ENCODE results near the gene PRSS27.
A peak's percentile ranks its signal among the peaks of the same experiment; 100 is the strongest.
"Not testable (repeated sequence)": the region's sequence is repeated elsewhere in the genome, so short reads cannot be mapped to it uniquely, and the experiment has no call there.

The PRSS27 gene

DNA sequence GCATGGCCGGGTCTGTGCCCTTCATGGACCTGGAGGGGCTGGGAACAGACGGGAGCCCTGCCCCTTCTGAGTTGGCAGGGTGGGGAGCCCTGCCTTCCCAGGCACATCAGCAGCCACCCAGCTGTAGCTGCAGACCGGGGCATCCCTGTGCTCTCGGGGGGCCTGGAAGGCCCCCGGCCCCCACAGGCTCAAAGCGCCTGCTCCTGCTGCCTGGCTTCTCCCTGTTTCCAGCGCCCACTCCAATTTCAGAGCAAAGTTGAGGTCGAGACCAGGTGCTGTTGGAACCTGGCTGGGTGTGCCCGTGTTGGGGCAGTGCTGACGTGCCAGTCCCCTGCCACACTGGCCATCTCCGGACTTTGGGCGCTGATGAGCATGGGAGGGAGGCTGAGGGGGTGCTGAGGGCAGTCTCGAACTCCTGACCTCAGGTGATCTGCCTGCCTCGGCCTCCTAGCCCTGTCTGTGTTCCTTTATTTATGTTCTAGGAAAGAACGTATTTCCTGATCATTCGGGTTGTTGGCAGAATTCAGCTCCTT is 4.9 kb upstream of the PRSS27 start:
- no peak for DNase-seq (ENCODE audit: low spot score)

DNA sequence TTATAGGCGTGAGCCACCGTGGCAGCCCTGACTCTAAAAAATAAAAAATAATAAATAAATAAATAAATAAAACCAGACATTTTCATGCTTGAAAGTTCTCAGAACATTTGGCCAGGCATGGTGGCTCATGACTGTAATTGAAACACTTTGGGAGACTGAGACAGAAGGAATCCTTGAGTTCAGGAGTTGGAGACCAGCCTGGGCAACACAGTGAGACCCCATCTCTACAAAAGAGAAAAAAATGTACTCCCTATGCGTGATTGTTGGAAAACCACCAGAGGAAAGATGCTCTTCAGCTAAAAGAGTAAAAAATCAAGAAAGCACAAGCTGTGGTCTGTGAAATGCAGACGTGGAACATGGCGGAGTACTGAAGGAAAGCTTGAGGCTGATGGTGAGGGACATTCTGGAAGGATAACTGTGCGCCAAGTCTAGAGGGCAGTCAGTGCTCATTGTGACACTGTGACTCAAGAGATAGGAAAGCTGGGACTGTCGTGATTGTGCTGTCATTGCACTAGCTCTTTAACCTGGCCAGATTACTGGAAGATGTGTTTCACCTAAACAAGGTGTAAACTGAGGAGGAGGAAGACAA is 4.2 kb upstream of the PRSS27 start:
- DNase-seq (ENCODE audit: low spot score): no peak

DNA sequence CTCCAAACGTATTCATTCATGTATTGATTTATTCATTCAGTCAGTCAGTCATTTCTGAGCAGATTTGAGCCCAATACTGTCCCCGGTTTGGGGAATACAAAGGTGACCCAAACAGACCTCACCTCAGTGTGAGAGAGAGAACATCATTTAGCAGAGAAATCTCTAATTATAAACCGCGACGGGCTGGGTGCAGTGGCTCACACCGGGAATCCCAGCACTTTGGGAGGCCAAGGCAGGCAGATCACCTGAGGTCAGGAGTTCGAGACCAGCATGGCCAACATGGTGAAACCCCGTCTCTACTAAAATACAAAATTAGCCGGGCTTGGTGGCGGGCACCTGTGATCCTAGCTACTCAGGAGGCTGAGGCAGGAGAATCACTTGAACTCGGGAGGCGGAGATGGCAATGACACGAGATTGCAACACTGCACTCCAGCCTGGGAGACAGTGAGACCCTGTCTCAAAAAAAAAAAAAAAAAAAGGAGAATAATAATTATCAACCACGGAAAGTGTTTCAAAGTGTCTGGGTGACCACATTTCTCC is 1.7 kb upstream of the PRSS27 start:
- not testable (repeated sequence) for DNase-seq (ENCODE audit: low spot score)

DNA sequence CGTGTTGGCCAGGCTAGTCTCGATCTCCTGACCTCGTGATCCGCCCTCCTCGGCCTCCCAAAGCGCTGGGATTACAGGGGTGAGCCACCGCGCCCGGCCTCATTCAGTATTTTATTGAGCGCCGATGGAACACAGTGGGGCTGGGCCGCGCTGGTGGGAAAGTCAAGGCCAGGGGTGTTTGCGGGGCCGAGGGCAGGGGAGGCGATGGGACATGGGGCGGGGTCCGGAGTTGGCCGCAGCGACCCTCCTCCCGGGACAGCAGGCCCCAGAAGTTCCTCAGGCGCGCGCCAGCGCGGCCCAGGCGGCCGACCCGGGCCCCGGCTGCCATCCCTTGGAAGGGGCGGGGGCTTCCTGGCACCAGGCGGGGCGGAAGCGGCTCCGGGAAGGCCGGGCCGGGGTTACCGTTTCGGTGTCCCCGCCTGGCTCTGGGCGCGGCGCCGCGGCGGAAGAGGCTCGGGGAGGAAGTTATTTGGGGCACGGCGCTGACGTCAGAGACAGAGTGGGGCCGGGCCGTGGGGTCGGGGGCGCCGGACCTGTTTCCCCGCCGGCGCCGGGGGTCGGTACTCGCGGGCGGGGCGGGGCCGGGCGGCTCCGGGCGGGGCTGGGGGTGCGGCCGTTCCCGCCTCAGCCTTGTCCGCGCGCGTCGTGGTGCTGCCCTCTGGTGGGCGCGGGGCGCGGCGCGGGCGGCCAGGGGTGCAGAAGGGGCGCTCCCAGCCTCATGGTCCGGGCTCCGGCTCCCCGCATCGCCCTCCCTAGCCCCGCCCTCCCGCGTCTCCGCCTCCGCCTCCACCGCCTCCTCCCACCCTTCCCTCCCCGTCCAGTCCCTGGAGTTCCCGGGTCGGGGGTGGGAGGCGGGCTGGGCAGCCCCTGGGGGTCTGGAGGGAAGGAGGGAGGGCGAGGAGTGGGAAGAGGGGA is 952 bp upstream of the PRSS27 start:
- DNase-seq (ENCODE audit: low spot score): peak; percentile 65

DNA sequence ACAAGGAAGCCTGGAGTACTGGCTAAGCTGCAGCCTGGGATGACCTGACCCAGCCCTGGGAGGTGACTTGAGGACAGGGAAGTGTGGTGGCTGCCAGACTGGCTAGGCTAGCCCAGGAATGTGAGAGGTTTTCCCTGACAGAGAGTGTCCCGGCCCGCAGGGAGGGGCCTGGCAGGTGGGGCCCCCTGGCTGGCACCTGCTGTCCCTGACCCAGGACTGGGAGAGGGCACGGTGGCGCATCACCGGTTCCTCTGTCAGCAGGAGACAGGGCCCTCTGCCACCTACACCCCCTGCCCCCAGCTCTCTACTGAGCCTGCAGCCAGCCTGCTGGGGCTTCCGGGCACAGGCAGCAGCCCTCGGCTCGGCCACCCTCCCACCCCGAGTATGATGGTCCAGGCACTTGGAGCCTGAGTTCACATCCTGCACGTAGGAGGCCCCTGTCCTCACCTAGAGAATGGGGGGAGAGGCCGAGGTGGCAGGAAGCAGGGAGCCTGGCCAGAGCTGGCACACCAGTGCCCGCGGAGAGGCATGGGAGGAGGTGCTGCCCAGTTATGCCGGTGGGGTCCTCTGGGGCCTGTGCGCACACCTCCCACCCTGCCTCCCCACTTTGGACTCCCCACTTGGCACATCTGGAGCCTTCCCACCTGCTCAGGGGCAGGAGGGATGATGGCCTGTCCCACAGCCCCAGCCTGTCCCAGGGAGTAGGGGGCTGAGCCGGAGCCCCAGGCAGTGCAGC is 528 bp downstream of the PRSS27 start:
- DNase-seq (ENCODE audit: low spot score): no peak

DNA sequence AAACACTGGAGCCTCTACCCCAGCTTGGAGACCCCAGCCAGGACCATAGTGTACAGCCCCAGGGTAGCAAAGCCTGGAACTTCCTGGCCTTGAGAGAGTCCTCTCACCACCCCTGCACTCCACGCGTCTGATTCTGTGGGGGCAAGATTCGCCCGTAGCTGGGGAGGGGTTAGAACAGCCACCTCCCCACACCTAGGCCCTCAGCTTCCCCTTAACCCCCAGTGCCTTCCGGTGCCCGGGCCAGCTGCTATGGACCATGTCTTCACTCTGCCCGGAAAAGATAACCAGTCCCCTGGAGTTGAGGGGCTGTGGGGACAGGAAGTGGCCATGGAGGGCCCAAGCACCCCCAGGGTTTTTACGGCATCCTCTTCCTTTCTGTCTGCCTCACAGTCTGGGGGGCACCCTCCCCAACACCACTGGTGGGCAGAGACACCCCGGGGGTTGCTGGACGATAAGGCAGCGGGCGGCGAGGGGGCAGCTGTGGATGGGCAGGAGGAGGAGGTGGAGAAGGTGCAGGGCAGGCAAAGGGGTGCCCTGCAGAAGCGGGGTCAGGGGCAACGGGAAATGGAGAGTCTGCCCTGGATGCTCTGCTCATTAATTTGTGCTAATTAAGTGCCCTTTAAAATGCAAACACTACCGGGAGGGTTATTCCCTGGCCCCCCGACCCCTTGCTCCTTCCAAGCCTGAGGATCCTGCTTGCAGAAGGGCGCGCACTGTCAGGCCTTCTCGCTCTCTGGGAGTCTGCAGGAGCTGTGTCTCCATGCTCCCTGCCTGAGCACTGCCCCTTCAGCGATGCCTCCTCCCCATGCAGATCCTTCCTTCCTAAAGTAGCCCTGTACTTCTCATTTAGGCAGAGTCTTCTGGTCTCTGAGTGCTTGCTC is 2.4 kb downstream of the PRSS27 start:
- no peak for DNase-seq (ENCODE audit: low spot score)

DNA sequence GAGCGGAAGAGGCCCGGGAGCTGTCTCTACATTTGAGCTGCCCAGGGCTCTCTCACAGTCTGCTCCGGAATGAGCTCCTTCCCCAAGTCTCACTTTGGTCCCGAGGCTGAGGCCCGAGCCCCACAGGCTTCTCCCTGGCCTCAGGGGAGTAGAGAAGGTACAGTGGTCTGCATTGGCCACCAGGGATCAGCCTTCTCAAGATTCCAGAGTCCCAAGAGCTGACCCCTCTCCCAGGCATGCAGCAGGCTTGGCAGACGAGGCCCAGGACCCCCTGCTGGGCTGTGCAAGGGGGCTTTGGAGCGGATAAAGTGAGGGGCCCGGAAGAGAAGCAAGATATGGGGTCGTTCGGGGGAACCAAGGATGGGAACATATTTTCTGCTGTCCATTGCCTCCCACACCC is 3.1 kb downstream of the PRSS27 start:
- DNase-seq (ENCODE audit: low spot score): no peak

DNA sequence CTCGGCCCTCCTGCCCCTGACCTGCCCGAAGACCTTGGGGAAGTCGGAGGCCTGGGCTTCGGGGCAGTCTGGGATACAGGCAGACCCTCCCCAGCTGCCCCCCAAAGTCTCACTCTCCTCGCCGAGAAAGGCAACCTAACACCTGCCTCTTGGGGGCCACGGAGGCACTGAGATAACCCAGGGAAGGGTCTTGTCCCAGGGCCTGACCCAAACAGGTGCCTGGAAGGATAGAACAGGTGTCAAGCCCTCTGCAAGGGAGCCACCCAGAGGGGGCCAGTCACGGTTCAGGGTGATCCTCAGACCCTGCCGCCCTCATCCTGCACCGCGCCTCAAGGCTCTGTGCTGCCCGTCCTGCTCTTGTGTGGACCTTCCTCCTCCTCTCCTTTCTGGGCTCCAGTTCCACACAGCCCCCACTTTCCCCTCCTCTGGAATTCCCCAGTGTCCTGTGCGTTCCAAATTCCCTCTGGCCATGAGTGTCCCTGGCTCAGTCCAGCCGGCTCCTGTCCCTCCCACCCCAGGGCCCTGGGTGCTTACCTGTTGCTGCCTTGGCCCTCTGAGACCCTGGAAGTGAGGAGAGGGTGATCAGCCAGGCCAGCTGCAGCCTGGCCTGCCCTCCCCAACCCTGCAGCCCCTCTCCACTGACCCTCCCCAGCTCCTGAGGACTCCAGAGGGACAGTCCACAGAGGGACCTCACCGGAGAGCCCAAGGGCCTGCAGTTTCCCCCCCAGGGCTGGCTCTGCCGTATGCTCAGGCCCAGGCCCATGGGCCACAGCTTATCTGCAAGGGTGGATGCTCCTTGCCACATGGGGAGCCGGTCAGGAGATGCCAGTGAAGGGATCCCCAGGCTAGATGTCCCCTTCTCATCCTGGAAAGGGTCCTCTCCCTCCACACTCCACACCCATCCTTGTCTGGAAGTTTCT is 3.8 kb downstream of the PRSS27 start:
- no peak for DNase-seq (ENCODE audit: low spot score)

DNA sequence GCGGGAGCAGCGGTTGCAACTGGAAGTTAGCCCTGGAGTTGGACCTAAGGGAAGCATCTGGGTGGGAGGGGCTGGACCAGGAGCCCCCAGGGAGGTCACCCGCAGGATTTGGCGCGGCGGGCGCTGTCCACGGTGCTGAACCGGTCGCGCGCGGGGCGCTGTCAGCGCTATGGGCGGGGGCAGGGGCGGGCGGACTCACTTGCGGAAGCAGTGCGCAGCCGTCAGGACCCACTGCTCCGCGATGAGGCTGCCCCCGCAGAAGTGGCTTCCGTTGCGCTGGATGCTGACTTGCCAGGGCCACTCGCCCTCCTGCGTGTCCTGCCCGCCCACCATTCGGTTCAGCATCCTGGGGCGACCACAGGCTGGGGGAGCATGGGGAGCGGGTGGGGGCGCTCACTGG is 4.5 kb downstream of the PRSS27 start:
- peak; percentile 59 for DNase-seq (ENCODE audit: low spot score)

DNA sequence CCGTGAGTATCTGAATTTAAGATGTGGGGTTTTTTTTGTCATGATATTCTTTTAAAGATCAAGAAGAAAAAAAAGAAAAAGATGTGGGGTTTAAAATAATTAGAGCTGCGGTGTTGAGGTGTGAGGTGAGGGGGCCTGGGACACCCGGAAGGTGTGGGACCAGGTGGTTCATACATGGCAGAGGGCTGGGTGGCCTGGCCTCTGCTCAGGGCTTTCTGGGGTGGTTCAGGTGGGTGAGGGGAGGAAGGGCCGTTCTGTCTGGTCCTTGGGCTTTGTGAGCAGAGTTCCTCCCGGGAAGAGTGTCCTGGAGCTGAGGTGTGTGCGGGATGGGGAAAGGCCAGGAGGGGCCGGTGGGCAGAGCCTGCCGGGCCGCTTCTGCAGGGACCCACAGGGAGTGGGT is 5.0 kb downstream of the PRSS27 start:
- no peak for DNase-seq (ENCODE audit: low spot score)

DNA sequence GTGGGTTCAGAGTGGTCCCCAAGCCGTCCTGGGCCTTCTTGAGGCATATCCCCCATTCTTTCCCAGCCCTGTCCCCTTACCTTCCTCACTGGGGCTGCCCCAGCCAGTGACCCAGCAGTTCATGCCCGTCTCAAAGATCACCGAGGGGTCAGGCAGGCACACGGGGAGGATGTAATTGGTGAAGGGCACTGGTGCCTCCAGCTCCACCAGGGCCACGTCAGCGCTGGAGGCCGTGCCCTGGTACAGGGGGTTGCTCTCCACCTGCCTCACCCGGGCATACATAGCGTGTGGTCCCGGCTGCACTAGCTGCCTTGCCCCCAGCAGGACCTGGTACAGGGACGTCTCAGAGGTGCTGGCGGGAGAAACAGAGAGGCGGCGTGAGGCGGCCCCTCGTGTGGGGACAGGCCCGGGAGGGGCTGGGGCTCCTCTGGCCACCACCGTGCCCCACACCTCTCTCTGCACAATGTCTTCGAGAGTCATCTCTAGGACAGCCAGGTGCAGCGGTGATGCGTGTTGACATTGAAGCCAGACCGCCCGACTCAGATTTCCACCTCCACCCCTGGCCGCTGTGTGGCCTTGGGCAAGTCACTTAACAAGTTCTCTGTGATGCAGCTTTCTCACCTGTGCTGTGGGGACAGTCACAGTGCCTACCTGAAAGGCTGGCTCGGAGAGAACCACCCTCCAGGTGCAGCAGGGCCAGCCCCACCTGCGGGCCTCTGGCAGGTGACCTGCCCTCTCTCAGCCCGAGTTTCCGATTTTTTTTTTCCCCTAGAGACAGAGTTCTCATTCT is 5.8 kb downstream of the PRSS27 start:
- no peak for DNase-seq (ENCODE audit: low spot score)

DNA sequence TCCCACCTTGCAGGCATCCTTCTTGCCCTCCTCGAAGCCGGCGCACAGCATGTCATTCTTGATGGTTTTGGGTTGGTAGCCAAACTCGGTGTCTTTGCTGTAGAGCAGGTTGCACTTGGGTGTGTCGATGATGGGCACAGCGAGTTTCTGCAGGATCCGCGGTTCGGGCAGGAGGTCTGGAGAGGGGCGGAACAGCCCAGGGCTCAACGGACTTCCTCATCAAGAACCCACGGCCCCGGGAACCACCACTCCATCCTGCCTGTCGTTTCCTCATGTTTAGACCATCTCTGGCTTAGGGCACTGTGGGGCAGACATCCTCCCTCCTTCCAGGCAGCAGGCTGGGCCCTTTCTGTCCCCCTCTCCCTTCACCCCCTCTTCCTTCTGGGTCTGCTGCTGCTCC is 6.5 kb downstream of the PRSS27 start:
- DNase-seq (ENCODE audit: low spot score): no peak

DNA sequence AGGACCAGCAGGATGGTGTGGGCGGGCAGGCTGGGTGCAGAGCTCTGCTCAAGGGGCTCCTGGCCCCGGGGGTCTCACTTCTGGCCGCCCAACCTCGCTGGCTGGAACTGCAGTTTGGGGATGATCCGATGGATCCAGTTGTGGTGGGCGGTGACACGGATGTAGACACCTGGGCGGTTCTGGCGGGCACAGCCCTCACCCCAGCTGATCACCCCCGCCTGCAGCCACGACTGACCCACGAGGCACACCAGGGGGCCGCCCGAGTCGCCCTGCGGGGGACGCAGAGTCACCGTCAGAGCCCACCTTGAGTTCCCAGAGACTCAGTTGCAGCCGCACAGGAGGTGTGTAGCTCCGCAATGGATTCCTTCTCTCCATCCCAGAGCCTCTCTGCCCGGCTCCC is 7.5 kb downstream of the PRSS27 start:
- DNase-seq (ENCODE audit: low spot score): no peak

DNA sequence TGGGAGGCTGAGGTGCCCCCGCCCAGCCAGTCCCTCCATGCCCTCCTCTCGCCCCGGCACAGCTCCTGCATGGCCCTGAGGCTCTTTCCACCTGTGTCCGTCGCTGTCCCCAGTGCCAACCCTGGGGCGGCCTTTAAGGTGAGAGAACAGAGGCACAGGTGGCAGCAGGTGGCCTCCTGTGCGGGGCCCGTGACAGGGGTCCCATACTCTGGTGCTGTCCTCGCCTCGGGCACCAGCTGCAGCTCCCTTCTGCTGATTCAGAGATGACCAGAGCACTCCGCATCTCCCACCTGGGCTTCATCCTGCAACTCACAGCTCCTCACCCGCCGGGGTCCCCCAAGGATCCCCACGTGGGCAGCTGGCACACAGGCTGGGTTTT is 8.0 kb downstream of the PRSS27 start:
- DNase-seq (ENCODE audit: low spot score): no peak

DNA sequence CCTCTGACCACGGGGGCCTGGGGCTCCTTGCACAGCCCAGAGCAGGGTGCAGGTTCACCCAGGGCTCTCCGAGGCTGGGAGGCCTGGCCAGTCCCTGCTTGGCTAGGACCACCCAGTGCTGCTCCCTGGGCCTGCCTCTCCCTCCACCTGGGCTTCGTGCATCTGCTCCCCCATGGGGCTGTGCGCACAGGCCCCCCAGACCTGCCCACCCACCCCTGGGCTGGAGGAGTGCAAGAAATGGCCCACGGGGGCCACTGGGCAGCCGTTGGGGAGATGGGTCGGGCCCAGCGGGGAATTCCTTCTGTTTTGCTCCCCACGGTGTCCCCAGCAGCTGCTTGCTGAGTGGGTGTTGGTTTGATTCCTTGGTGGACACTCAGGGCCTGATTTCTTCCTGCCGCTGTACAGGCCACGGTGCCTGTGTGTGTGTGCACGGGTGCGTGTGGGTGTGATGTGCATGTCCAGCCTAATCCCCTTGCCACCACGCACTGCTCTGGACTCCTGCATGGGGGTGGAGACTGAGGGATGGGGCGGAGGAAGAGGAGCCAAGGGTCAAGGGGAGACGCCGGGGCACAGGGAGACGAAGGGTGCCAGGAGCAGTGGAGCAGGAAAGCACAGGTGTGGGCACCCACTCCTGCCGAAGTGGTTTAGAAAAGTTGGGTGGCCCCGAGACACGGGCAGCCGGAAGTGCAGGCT is 8.5 kb downstream of the PRSS27 start:
- DNase-seq (ENCODE audit: low spot score): no peak

DNA sequence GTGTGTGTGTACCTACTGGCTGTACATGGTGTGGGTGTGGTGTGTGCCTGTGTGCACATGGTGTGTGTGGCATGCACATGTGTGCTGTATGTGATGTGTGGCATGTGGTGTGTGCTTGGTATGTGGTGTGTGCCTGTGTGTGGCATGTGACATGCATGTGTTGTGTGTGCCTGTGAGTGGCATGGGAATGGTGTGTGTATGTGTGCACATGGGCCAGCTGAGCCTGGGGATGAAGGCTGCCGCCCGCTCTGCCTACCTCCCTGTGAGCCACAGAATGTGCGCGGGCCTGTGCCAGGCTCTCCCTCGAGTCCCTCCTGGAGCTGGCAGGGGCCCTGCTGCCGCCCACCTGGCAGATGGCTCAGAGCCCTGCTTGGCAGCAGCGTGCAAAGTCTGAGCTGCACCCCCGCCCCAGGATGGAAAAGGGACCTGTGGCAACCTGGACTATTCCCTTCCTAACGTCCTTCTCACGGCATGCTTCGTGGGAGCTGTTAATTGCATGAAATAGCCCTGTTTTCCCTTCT is 9.3 kb downstream of the PRSS27 start:
- no peak for DNase-seq (ENCODE audit: low spot score)

DNA sequence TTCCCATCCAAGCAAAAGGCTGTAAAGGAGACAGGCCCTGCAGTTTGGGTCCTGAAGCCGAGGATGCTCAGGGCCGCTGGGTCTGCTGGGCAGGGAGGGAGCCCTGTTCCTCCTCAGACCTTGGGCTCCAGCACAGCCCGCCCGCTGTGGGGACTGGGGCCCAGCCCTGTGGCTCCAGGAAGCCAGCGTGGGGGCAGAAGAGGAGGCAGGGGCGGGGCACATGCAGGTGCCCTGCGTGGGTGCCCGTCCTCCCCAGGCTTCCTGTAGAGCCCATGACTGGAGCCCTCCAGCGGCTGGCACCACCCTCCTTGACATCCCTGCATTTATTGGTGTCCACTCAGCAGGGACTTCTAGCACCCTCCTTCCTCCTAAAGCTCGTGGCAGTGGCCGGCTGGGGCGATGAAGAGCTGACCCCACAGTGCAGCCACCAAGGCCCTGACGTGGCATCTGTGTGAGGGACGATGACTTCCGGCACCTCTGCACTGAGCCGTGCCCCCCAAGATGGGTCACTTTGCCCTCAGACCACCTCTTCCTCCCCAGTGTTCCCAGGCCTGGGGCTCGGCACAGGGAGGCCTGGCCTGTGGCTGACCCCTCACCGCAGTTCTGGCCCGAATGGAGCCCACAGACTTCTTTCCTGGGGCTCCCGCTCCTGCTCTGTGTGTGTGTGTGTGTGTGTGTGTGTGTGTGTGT is 9.9 kb downstream of the PRSS27 start:
- no peak for DNase-seq (ENCODE audit: low spot score)

DNA sequence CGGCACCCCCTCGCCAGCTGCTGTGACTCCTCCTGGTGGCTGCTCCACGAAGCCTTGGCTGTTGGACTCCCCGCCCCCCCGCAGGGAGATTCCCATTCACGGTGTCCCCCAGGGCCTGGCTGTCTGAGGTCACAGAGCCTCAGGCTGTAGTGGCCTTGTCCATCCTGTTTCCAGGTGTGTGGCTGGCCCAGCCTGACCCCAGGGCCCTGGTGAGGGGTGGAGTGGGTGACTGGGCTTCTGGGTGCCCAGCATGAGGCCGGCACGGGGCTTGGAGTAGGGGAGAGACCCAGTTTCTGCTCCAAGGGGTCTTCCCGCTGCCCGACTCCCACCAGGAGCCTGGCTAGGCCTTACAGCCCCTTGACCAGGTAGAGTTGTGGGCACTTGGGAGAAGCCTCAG is 10.4 kb downstream of the PRSS27 start:
- no peak for DNase-seq (ENCODE audit: low spot score)

All from COLO829 (cell line).